Calu3 (cell line): ENCODE data around the gene CNTNAP2. TPM values are rescaled to one million over a fixed set of nuclear protein-coding genes. Genes with fewer than 3 reads are reported as not detected.

Source experiments
- BruUV-seq: library from RNA; stranded (reverse); fragments of 400-500 nt; replicated peaks from 2 replicates; lab custom pipeline; 2021; lab: Mats Ljungman, UMichigan
- CTCF ChIA-PET: fragments of 300-600 bp; sonication (Branson Sonifier 250); formaldehyde crosslinking; loops from one replicate; lab custom pipeline; 2022; ENCODE audit warnings: antibody characterized with exemption; lab: Charles Lee
- DNase-seq: peaks from one replicate; pipeline ENCODE4 v3.0.0; 2022
- H3K27ac Mint-ChIP-seq: one replicate; pipeline ENCODE4 v1.8.0; 2022; ENCODE audit warnings: mixed read lengths; ENCODE audit not compliant: unreplicated experiment
- H3K27me3 Mint-ChIP-seq: one replicate; pipeline ENCODE4 v1.8.0; 2022; ENCODE audit warnings: mixed read lengths; ENCODE audit not compliant: unreplicated experiment
- H3K36me3 Mint-ChIP-seq: one replicate; pipeline ENCODE4 v1.8.0; 2022; ENCODE audit warnings: mild to moderate bottlenecking, moderate library complexity, mixed read lengths; ENCODE audit not compliant: insufficient read depth, unreplicated experiment
- H3K4me1 Mint-ChIP-seq: one replicate; pipeline ENCODE4 v1.8.0; 2022; ENCODE audit warnings: mild to moderate bottlenecking, low read depth, mixed read lengths; ENCODE audit not compliant: unreplicated experiment
- H3K4me3 Mint-ChIP-seq: one replicate; pipeline ENCODE4 v1.8.0; 2022; ENCODE audit warnings: mild to moderate bottlenecking, low read depth, moderate library complexity, mixed read lengths; ENCODE audit not compliant: unreplicated experiment
- H3K9me3 Mint-ChIP-seq: one replicate; pipeline ENCODE4 v1.8.0; 2022; ENCODE audit warnings: low read depth, mixed read lengths; ENCODE audit not compliant: unreplicated experiment
- intact Hi-C: fragments of 100-400 bp; cut with micrococcal nuclease; formaldehyde crosslinking; loops from one replicate; pipeline ENCODE4 v1.10.0; 2022; ENCODE audit not compliant: unreplicated experiment
- total RNA-seq: library from RNA; stranded (reverse); gene quantifications from 2 replicates; pipeline ENCODE4 v1.2.3, GENCODE V29; 2022
- TF ChIP-seq, protein P1 (sequence below): fragments of 200-600 bp; IDR thresholded peaks from one replicate; pipeline ENCODE4 v1.8.0; 2022; ENCODE audit warnings: antibody characterized with exemption; ENCODE audit not compliant: unreplicated experiment

CNTNAP2 gene
- total RNA-seq, 1 experiment from 2014 or later: 1.1 TPM

DNA sequence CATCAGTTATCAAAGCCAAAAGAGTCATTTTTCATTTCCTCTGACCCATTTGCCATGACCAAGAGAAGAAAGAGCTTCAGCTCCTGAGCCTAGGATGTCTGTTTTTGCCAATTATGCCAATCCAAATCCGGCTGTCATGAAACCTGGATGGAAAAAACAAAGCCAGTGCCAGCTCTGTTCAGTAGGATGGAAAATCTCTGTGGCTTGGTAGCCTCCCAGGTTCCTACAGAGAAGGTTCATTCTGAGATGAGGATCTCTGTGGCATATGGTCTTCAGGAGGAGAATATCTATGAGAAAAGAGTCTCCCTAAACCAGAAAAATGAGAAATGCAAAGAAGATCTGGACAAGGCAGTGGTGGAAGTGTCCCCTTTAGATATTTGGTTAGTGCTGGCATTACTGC is 475.4 kb downstream of the CNTNAP2 start:
- Mint-ChIP-seq H3K4me3 (no peak overlapping the region), H3K36me3 (no peaks in the 10 kb centered on the region)
- intact Hi-C loops: no loop called here

DNA sequence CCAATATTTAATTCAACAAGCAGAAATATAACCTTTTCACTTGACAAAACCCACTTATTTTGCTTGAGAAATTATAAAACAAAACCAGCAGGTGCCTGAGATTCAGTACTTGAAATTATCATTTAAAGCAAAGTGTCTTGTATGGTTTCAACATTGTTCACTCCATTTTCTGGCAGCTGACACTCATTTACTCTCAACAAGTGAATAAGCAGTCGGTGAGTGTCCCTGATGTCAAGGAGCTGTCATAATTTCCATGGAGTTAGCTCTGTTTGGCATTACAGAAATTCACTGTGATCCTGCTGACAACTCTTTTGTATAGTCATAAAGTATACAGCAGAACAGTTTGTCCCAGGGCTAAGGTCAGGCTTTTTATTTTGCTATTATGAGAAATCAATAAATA is 490.0 kb downstream of the CNTNAP2 start:
- Mint-ChIP-seq H3K4me1 (no peaks in the 10 kb centered on the region), H3K9me3 (peaks cover 2% of the 10 kb centered on the region), H3K4me3 (no peak overlapping the region), H3K27ac (no peak overlapping the region), H3K27me3 (no peaks in the 10 kb centered on the region), H3K36me3 (no peaks in the 10 kb centered on the region)
- TF ChIP-seq, protein P1, sequence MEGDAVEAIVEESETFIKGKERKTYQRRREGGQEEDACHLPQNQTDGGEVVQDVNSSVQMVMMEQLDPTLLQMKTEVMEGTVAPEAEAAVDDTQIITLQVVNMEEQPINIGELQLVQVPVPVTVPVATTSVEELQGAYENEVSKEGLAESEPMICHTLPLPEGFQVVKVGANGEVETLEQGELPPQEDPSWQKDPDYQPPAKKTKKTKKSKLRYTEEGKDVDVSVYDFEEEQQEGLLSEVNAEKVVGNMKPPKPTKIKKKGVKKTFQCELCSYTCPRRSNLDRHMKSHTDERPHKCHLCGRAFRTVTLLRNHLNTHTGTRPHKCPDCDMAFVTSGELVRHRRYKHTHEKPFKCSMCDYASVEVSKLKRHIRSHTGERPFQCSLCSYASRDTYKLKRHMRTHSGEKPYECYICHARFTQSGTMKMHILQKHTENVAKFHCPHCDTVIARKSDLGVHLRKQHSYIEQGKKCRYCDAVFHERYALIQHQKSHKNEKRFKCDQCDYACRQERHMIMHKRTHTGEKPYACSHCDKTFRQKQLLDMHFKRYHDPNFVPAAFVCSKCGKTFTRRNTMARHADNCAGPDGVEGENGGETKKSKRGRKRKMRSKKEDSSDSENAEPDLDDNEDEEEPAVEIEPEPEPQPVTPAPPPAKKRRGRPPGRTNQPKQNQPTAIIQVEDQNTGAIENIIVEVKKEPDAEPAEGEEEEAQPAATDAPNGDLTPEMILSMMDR: no peak
- no TSS peak for BruUV-seq
- DNase-seq: no peak
- intact Hi-C loops: no loop called here
- CTCF ChIA-PET: no interaction called here

More for the DNA sequence above, 475.4 kb downstream of the CNTNAP2 start:
- no peak overlapping the region for H3K27ac Mint-ChIP-seq
- CTCF ChIA-PET: no interaction called here
- H3K9me3 Mint-ChIP-seq: peaks cover 10% of the 10 kb centered on the region
- no peaks in the 10 kb centered on the region for H3K27me3 Mint-ChIP-seq
- no peaks in the 10 kb centered on the region for H3K4me1 Mint-ChIP-seq
- DNase-seq: no peak
- no TSS peak for BruUV-seq
- TF ChIP-seq, protein P1: no peak

DNA sequence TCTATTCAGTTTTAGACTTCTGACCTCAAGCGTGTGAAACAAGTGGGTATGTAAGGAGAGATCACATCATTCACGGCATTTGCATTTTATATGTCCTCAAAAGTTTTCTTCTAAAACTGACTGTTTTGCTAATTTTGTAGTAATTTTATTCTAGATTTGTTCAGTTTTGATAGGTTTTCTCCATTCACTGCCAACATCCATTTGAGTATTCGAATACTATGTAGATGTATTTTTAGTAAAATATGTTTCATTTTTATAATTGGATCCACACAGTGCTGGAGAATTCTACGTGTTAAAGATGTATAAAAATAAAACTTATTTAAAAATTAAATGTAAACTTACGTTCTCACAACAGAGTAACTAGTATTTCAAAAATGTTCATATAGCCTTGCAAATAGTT is 503.0 kb downstream of the CNTNAP2 start:
- Mint-ChIP-seq H3K27me3 (no peaks in the 10 kb centered on the region), H3K4me1 (no peaks in the 10 kb centered on the region), H3K4me3 (no peak overlapping the region), H3K36me3 (no peaks in the 10 kb centered on the region), H3K27ac (no peak overlapping the region), H3K9me3 (peaks cover 4% of the 10 kb centered on the region)
- intact Hi-C loops: no loop called here
- CTCF ChIA-PET: no interaction called here
- BruUV-seq: no TSS peak
- DNase-seq: no peak
- TF ChIP-seq, protein P1: no peak

DNA sequence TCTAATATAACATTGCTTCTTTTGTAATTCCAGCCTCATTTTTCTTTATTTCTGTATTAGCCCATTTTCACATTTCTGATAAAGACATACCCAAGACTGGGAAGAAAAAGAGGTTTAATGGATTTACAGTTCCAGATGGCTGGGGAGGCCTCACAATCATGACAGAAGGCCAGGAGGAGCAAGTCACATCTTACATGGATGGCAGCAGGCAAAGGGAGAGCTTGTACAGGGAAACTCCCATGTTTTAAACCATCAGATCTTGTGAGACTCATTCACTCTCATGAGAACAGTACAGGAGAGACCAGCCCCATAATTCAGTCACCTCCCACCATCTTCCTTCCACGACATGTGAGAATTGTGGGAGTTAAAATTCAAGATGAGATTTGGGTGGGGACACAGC is 510.3 kb downstream of the CNTNAP2 start:
- BruUV-seq: no TSS peak
- no peak overlapping the region for H3K4me3 Mint-ChIP-seq
- H3K27ac Mint-ChIP-seq: no peak overlapping the region
- H3K9me3 Mint-ChIP-seq: peaks cover 2% of the 10 kb centered on the region
- H3K27me3 Mint-ChIP-seq: no peaks in the 10 kb centered on the region
- CTCF ChIA-PET: no interaction called here
- TF ChIP-seq, protein P1: no peak
- H3K36me3 Mint-ChIP-seq: no peaks in the 10 kb centered on the region
- no peaks in the 10 kb centered on the region for H3K4me1 Mint-ChIP-seq
- DNase-seq: no peak
- intact Hi-C loops: no loop called here
